Heart left ventricle (tissue), 16 donors: ENCODE results near the gene ZKSCAN7. TPM values are rescaled to one million over a fixed set of nuclear protein-coding genes. Genes with fewer than 3 reads are reported as not detected.

ENCODE experiments used
- ATAC-seq, 4 donors: fragments of 200-7000 bp; cut with Tn5 transposase; one replicate each; pipeline ENCODE4 v1.9.1; 2020 to 2022; ENCODE audit warnings: moderate library complexity in 4 of 4, mild to moderate bottlenecking in 3 of 4, moderate number of reproducible peaks in 1 of 4
- DNase-seq, 5 donors: peaks; one replicate each; pipeline ENCODE4 v3.0.0-alpha.2; 2020
- H3K27ac ChIP-seq, 12 donors: fragments of 200-600 bp; sonication (generic) in 4 of 12; one replicate each; pipeline versions ENCODE4 v1.5.0 to v1.8.0; 2016 to 2022; ENCODE audit warnings: mild to moderate bottlenecking in 2 of 12
- H3K27me3 ChIP-seq, 9 donors: fragments of 200-600 bp; sonication (generic) in 2 of 9; one replicate each; pipeline versions ENCODE4 v1.5.1 to v1.8.0; 2016 to 2022; ENCODE audit warnings: mild to moderate bottlenecking in 3 of 9
- H3K36me3 ChIP-seq, 9 donors: fragments of 200-600 bp; sonication (generic) in 2 of 9; one replicate each; pipeline versions ENCODE4 v1.5.0 to v1.8.0; 2018 to 2022; ENCODE audit warnings: mild to moderate bottlenecking in 2 of 9
- H3K4me1 ChIP-seq, 12 donors: fragments of 200-600 bp; sonication (generic) in 4 of 12; one replicate each; pipeline versions ENCODE4 v1.5.0 to v1.8.0; 2016 to 2022; ENCODE audit warnings: mild to moderate bottlenecking in 3 of 12
- H3K4me3 ChIP-seq, 12 donors: fragments of 200-600 bp; sonication (generic) in 4 of 12; one replicate each; pipeline versions ENCODE4 v1.5.0 to v1.8.0; 2017 to 2022; ENCODE audit warnings: mild to moderate bottlenecking in 9 of 12, moderate library complexity in 4 of 12
- H3K9me3 ChIP-seq, 12 donors: fragments of 200-600 bp; sonication (generic) in 4 of 12; one replicate each; pipeline versions ENCODE4 v1.5.0 to v1.8.0; 2016 to 2022; ENCODE audit warnings: mild to moderate bottlenecking in 1 of 12
- CTCF ChIP-seq, 12 donors: fragments of 200-600 bp; sonication (generic) in 4 of 12; IDR thresholded peaks; one replicate each; pipeline versions ENCODE4 v1.5.0 to v1.8.0; 2018 to 2022; ENCODE audit warnings: antibody characterized with exemption in 12 of 12, mild to moderate bottlenecking in 5 of 12
- POLR2A ChIP-seq, 2 donors: fragments of 450-650 bp; IDR thresholded peaks; one replicate each; pipeline ENCODE4 v1.6.1; 2017; ENCODE audit warnings: antibody characterized with exemption in 2 of 2, mild to moderate bottlenecking in 2 of 2, moderate library complexity in 2 of 2
- intact Hi-C, 10 donors: fragments of 100-400 bp; cut with DNase I; formaldehyde crosslinking; loops; one replicate each; pipeline versions ENCODE4 v1.11.1 to v1.14.2; 2022
- polyA plus RNA-seq, 2 donors: library from polyadenylated mRNA; stranded (reverse); fragments of 200-250 nt; gene quantifications; one replicate each; pipeline ENCODE4 v1.2.3, GENCODE V29; 2013
- total RNA-seq, 9 donors: library from RNA; depleted of rRNA in 2 of 9; stranded (reverse); fragments of >200 nt in 2 of 9; fragmentation: NEBNext Ultra II Directional in 3 of 9; extraction: Animal tissue kit (Norgen Biotek cat#: 25700) in 3 of 9; gene quantifications; one replicate each; pipeline versions ENCODE4 v1.1.0 to v1.2.4, GENCODE V29; 2016 to 2023
- donor health status: ischemic (EF 13 %, LVEDD 7.1; RV severe dilation, severe dysfunction).
- donor health status: healthy with polysubstance abuse.
- donor health status: DM: no; HTN: yes; CAD: no.
- donor health status: DM: no; HTN: no; CAD: no.
- donor health status: ischemic (EF 25% LVEDD 6.9; RV normal size, moderate dysfunction).
- donor health status: ischemic (EF 25% LVEDD 5.7; RV mildly dilated, moderate dysfunction).
- donor health status: healthy.
- donor health status: DM: yes; HTN: yes; CAD: no.
- donor health status: ischemic (EF 35%, LVEDD 5.7; RV mildly dilated, moderate dysfunction).
- donor health status: nonischemic (EF 11% LVEDD 7.7; RV severe dilation, severe dysfunction).
- donor health status: DM: yes; HTN: yes; CAD: no.
- donor health status: PGD.
- donor health status: ischemic (EF 29% LVEDD 5.4; RV normal size, mild dysfunction).
- donor health status: nonischemic (EF 23%, LVEDD 6.1; RV moderate dilation, normal function).

ZKSCAN7 gene
- total and polyA plus RNA-seq, 11 donors, result 1.2 to 3.7 (median 2.2) TPM

- H3K4me3 ChIP-seq, result no peak overlapping the region
- ATAC-seq, result no peak
- H3K9me3 ChIP-seq, result peaks cover 0 to 4% (median 0%) of the 10 kb centered on the region in 12 donors
- peaks cover 0 to 14% (median 0%) of the 10 kb centered on the region in 9 donors for H3K36me3 ChIP-seq
- DNase-seq, result no peak
- no peaks in the 10 kb centered on the region for H3K27me3 ChIP-seq
- H3K4me1 ChIP-seq, result no peaks in the 10 kb centered on the region
- TF ChIP-seq POLR2A (IDR thresholded peaks at IDR 0.05), result no peak
- no peak for TF ChIP-seq CTCF (IDR thresholded peaks at IDR 0.05)
- H3K27ac ChIP-seq, result no peak overlapping the region
- intact Hi-C loops, result no loop called here
Observed at GRCh38 chr3:44612678-44613077, 57.7 kb downstream of the ZKSCAN7 start.

Other genes with a start within 250 kb of the ZKSCAN7 start
- 10 to 100 TPM; 24.1 to 45.0 (median 32.4) TPM for gene TCAIM, start 216.4 kb upstream of the ZKSCAN7 start, total RNA-seq
- 10 to 100 TPM; 17.0 to 26.2 TPM for gene TCAIM, start 216.4 kb upstream of the ZKSCAN7 start, polyA plus RNA-seq
- gene ZNF445, start 77.5 kb upstream of the ZKSCAN7 start, total RNA-seq, result 10 to 100 TPM in 7 of 9 donors, 1 to 10 TPM in 2; 5.7 to 19.9 (median 12.3) TPM
- gene ZNF445, start 77.5 kb upstream of the ZKSCAN7 start, polyA plus RNA-seq, result 1 to 10 TPM; 4.9 to 5.4 TPM
- gene ZNF660, start 29.8 kb downstream of the ZKSCAN7 start, total RNA-seq, result 1 to 10 TPM in 6 of 9 donors, under 1 TPM in 3; 0.28 to 2.2 (median 1.3) TPM
- under 1 TPM; 0.49 to 0.53 TPM for gene ZNF660, start 29.8 kb downstream of the ZKSCAN7 start, polyA plus RNA-seq
- gene ZNF197, start 69.8 kb downstream of the ZKSCAN7 start, total RNA-seq, result 10 to 100 TPM in 8 of 9 donors, 1 to 10 TPM in 1; 7.8 to 16.4 (median 11.9) TPM
- gene ZNF197, start 69.8 kb downstream of the ZKSCAN7 start, polyA plus RNA-seq, result 1 to 10 TPM; 6.6 to 7.7 TPM
- 10 to 100 TPM in 1 of 9 donors, 1 to 10 TPM in 8; 6.0 to 14.6 (median 6.5) TPM for gene ZNF35, start 93.5 kb downstream of the ZKSCAN7 start, total RNA-seq
- gene ZNF35, start 93.5 kb downstream of the ZKSCAN7 start, polyA plus RNA-seq, result 1 to 10 TPM; 3.6 to 7.7 TPM
- 1 to 10 TPM; 1.9 to 4.8 (median 3.5) TPM for gene ZNF502, start 157.5 kb downstream of the ZKSCAN7 start, total RNA-seq
- 1 to 10 TPM; 1.9 to 3.4 TPM for gene ZNF502, start 157.5 kb downstream of the ZKSCAN7 start, polyA plus RNA-seq
- gene ZNF501, start 174.4 kb downstream of the ZKSCAN7 start, total RNA-seq, result 1 to 10 TPM; 1.8 to 5.5 (median 3.9) TPM
- 1 to 10 TPM; 1.1 to 2.9 TPM for gene ZNF501, start 174.4 kb downstream of the ZKSCAN7 start, polyA plus RNA-seq
- 10 to 100 TPM; 21.9 to 41.7 (median 30.5) TPM for gene KIAA1143, start 206.4 kb downstream of the ZKSCAN7 start, total RNA-seq
- 10 to 100 TPM; 13.7 to 25.4 TPM for gene KIAA1143, start 206.4 kb downstream of the ZKSCAN7 start, polyA plus RNA-seq
- gene KIF15, start 206.6 kb downstream of the ZKSCAN7 start, total RNA-seq, result 1 to 10 TPM in 3 of 9 donors, under 1 TPM in 5, not detected in 1; 0.16 to 3.0 (median 0.77) TPM
- under 1 TPM; 0.26 to 0.42 TPM for gene KIF15, start 206.6 kb downstream of the ZKSCAN7 start, polyA plus RNA-seq